GM13977 (cell line): ENCODE measurements around the gene ROBO2.

Source experiments
- DNase-seq: peaks from one replicate; pipeline ENCODE4 v3.0.0; 2012; ENCODE audit warnings: low spot score
- in situ Hi-C: fragments of 300-500 bp; cut with MboI; formaldehyde crosslinking; loops from one replicate; pipeline ENCODE4 v1.12.0; 2022; ENCODE audit warnings: low sequenced_read_pairs, low pct_unique_long_range_greater_than_20kb, mixed read lengths, inconsistent platforms; ENCODE audit not compliant: unreplicated experiment
- TF ChIP-seq, protein P1 (sequence below): IDR thresholded peaks from 2 replicates; pipeline ENCODE4 v1.5.1; 2012; ENCODE audit warnings: mild to moderate bottlenecking, control low read depth; ENCODE audit not compliant: insufficient read depth; ENCODE audit errors: extremely low read depth, missing control alignments

Gene ROBO2

DNA sequence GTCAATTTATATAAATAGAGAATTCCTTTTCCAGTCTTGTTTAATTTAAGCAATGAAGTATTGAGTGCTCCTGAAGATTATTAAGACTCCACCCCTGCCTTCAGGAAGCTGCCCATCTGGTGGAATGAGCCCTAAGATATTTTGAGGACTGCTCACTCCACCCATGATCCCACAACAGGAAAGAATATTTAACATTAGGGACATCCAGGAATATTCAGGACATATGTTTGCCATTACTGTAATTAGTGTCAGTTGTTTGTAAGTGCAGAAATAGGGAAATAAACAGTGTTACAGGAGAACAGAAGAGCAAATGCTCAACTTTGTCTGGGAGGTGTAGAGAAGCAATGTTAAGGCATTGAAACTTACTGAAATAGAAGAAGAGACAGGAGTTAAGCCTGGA, 375.0 kb downstream of the ROBO2 start:
- TF ChIP-seq, protein P1, sequence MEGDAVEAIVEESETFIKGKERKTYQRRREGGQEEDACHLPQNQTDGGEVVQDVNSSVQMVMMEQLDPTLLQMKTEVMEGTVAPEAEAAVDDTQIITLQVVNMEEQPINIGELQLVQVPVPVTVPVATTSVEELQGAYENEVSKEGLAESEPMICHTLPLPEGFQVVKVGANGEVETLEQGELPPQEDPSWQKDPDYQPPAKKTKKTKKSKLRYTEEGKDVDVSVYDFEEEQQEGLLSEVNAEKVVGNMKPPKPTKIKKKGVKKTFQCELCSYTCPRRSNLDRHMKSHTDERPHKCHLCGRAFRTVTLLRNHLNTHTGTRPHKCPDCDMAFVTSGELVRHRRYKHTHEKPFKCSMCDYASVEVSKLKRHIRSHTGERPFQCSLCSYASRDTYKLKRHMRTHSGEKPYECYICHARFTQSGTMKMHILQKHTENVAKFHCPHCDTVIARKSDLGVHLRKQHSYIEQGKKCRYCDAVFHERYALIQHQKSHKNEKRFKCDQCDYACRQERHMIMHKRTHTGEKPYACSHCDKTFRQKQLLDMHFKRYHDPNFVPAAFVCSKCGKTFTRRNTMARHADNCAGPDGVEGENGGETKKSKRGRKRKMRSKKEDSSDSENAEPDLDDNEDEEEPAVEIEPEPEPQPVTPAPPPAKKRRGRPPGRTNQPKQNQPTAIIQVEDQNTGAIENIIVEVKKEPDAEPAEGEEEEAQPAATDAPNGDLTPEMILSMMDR: no peak
- in situ Hi-C loops: no loop called here
- no peak for DNase-seq

DNA sequence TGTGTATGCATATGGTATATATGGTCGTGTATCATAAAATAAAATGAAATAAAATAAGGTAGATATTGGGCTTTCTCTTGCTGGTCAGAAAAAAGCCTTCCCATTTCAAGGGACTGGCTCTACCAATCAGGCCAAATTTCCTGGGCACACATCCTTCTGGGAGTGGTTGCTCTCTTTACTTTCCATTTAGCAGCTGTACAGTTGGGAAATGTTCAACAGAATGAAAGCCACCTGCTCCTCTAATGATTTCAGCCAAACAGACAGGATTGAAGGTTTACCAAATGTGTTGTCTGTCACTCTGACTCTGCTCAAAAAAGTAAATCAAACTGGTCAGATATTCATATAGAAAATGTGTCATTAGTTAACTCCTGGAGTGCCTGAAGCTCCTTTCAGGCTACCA, 380.4 kb downstream of the ROBO2 start:
- in situ Hi-C loops: no loop called here

DNA sequence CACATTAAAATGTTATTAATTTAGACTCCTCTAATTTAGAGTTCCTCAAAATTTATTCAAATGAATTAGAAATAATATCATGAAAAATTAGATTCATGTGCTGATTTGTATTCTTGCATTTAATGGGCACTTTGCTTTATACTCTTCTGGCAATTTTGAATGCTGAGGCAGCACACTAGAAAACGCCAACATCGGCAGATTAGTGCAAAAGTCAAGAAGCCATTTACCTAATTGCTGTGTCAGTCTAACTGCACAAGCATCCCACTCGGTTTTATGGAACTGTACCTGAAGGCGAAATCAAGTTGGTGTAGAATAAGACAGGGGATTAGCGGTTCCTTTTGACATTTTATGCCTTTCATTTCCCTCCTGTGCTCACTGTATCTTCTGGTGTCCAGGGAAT, 382.0 kb downstream of the ROBO2 start:
- in situ Hi-C loops: no loop called here
- TF ChIP-seq, protein P1: no peak
- no peak for DNase-seq

More for the DNA sequence above, 380.4 kb downstream of the ROBO2 start:
- TF ChIP-seq, protein P1: no peak
- no peak for DNase-seq

DNA sequence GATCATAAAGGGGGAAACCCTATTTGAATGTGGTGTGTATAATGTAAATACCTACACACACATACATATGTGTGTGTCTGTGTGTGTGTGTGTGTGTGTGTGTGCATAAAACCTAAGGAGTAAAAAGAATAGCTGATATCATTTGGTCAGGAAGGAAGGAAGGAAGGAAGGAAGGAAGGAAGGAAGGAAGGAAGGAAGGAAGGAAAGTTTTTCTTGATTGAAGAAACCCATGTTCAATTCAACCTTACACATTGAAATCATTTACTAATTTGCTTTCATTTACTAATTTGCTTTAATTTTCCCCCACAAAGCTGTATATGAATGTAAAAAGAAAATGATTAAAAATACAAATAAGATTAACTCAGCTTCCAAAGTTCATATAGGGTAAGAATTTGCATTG, 386.6 kb downstream of the ROBO2 start:
- TF ChIP-seq, protein P1: no peak
- no peak for DNase-seq
- in situ Hi-C loops: no loop called here

DNA sequence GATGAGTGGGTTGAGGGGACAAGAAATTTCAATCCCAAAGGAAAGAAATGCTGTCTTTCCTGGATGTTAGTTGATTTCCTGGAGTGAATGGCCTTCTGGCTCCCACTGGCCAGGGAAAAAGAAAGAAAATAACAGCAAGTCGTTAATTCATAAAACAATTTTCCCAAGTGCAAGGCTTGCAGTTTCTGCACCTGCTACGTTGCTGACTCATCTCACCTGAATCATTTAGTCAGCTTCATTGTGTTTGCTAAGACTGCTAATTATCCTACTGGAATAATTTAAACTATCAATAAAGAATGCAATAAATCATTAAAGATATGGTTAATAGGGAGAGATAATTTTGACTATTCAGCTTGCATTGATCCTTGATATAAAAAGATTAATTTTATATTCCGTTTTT, 387.6 kb downstream of the ROBO2 start:
- TF ChIP-seq, protein P1: no peak
- DNase-seq: no peak
- in situ Hi-C loops: no loop called here

DNA sequence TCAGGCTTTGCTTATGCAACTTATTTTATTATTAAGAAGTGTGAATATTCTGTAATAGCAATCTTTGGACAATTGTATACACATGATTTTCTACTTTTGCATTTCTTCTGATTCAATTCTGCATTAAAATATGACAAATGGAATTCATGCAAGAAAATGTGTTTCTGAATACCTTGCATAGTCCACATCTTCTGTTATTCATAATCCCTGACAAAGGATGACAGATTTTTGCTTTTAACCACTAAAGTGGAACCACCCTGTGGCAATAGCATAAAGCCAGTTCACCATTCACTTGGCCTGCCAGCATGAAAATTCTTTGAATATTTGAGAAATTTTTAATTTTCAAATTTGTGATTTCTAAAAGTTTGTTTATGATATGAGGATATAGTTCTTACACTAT, 397.0 kb downstream of the ROBO2 start:
- DNase-seq: no peak
- in situ Hi-C loops: no loop called here

More for the DNA sequence above, 397.0 kb downstream of the ROBO2 start:
- TF ChIP-seq, protein P1: no peak
